Measurements from ENCODE around the gene MED27. TPM values are rescaled to one million over a fixed set of nuclear protein-coding genes. Genes with fewer than 3 reads are reported as not detected.
A peak's percentile ranks its signal among the peaks of the same experiment; 100 is the strongest.

Gene MED27
- total RNA-seq, 1 experiment from 2014 or later: 24.4 TPM

DNA sequence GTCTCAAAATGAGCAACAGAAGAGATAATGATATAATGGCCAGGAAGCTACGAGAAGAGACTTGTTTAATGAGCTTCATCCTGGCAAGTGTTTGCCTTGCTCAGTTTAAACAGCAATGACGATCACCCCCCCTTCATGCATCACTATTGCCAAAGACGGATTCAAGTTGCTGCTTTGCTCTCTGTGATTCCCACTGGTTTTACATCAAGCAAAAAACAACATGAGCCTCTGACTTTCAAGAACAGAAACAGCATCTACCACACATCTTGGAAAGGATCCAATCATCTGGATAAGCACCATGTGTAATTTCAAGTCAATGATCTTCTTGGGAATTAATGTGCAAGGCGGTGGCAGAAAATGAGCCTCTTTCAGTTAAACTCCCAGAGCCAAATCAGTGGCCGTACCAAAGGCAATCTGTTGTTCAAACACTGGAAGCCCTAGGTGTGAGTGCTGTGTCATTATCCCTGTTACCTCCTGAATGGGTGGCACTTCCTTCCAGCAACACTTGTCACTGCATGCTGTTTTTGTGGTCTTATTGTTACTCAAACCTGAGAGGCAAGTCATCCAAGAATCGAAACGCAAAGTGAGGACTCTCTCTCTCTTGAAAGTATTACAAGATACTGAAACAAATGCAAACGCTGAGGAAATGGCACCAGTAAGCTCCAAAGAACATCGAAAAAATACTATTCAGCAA is 72.8 kb downstream of the MED27 start:
- intact Hi-C loops (cut with micrococcal nuclease; ENCODE audit: unreplicated experiment): no loop called here
- ChIA-PET POLR2A (interaction anchor here (1.1 kb wide), 1 partner anchor 12 kb away, joined by 3 read pairs; no protein-coding TSS in a partner anchor), CTCF (no interaction called here)
- no peak for ATAC-seq
- H3K27ac ChIP-seq (ENCODE audit: low read length): peak overlapping the region; percentile 82
- TF ChIP-seq REST (IDR thresholded peaks at IDR 0.05; ENCODE audit: insufficient read depth in 1 of 2, low read depth in 2 of 2, low read length in 1 of 2) (no peak), TCF7L2 (IDR thresholded peaks at IDR 0.05; ENCODE audit: low read depth, low read length) (no peak), POLR2AphosphoS5 (IDR thresholded peaks at IDR 0.05; ENCODE audit: low read depth, low read length) (no peak), SIN3A (IDR thresholded peaks at IDR 0.05; ENCODE audit: borderline replicate concordance, insufficient read depth, low read depth, low read length) (no peak)
- TF ChIP-seq, protein P1, sequence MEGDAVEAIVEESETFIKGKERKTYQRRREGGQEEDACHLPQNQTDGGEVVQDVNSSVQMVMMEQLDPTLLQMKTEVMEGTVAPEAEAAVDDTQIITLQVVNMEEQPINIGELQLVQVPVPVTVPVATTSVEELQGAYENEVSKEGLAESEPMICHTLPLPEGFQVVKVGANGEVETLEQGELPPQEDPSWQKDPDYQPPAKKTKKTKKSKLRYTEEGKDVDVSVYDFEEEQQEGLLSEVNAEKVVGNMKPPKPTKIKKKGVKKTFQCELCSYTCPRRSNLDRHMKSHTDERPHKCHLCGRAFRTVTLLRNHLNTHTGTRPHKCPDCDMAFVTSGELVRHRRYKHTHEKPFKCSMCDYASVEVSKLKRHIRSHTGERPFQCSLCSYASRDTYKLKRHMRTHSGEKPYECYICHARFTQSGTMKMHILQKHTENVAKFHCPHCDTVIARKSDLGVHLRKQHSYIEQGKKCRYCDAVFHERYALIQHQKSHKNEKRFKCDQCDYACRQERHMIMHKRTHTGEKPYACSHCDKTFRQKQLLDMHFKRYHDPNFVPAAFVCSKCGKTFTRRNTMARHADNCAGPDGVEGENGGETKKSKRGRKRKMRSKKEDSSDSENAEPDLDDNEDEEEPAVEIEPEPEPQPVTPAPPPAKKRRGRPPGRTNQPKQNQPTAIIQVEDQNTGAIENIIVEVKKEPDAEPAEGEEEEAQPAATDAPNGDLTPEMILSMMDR (IDR thresholded peaks at IDR 0.05): no peak
- no TSS peak for BruUV-seq (replicated peaks)
- peaks cover 2% of the 10 kb centered on the region; the same call in 1 of the 2 replicates for H3K36me3 ChIP-seq (ENCODE audit: control insufficient read depth, insufficient read depth, low read length)
- H3K4me1 ChIP-seq (ENCODE audit: control insufficient read depth, insufficient read depth, low read length): peaks cover 26% of the 10 kb centered on the region
- no peaks in the 10 kb centered on the region for H3K27me3 ChIP-seq (ENCODE audit: control insufficient read depth, insufficient read depth, low read length)
- in situ Hi-C loops (cut with HindIII; ENCODE audit: low pct_unique_long_range_greater_than_20kb, low sequenced_read_pairs): no loop called here
- no peak for DNase-seq (ENCODE audit: low read depth, low spot score)
- no peak overlapping the region for H3K4me3 ChIP-seq (ENCODE audit: low read depth in 2 of 2, low read length in 2 of 2)
- H3K9me3 ChIP-seq (ENCODE audit: control insufficient read depth, insufficient read depth, low read depth, low read length): no peaks in the 10 kb centered on the region

GRCh38 chr9:132005899-132006298 is 73.8 kb downstream of the MED27 start:
- in situ Hi-C loops (cut with HindIII; ENCODE audit: low pct_unique_long_range_greater_than_20kb, low sequenced_read_pairs): no loop called here
- Histone ChIP-seq H3K9me3 (ENCODE audit: control insufficient read depth, insufficient read depth, low read depth, low read length) (no peaks in the 10 kb centered on the region; the same call in 1 of the 2 replicates), H3K36me3 (ENCODE audit: control insufficient read depth, insufficient read depth, low read length) (no peaks in the 10 kb centered on the region), H3K27ac (ENCODE audit: low read length) (no peak overlapping the region), H3K4me3 (ENCODE audit: low read depth in 2 of 2, low read length in 2 of 2) (no peak overlapping the region), H3K27me3 (ENCODE audit: control insufficient read depth, insufficient read depth, low read length) (no peaks in the 10 kb centered on the region), H3K4me1 (ENCODE audit: control insufficient read depth, insufficient read depth, low read length) (peaks cover 24% of the 10 kb centered on the region)
- POLR2A ChIA-PET: no interaction called here
- ATAC-seq: no peak
- CTCF ChIA-PET: interaction anchor here (0.7 kb wide), 1 partner anchor 133 kb away, joined by 3 read pairs; no protein-coding TSS in a partner anchor
- no TSS peak for BruUV-seq (replicated peaks)
- no peak for TF ChIP-seq REST (IDR thresholded peaks at IDR 0.05; ENCODE audit: insufficient read depth in 1 of 2, low read depth in 2 of 2, low read length in 1 of 2)
- TF ChIP-seq TCF7L2 (IDR thresholded peaks at IDR 0.05; ENCODE audit: low read depth, low read length): no peak
- TF ChIP-seq POLR2AphosphoS5 (IDR thresholded peaks at IDR 0.05; ENCODE audit: low read depth, low read length): no peak
- no peak for TF ChIP-seq SIN3A (IDR thresholded peaks at IDR 0.05; ENCODE audit: borderline replicate concordance, insufficient read depth, low read depth, low read length)
- TF ChIP-seq, protein P1 (IDR thresholded peaks at IDR 0.05): no peak
- intact Hi-C loops (cut with micrococcal nuclease; ENCODE audit: unreplicated experiment): no loop called here
- no peak for DNase-seq (ENCODE audit: low read depth, low spot score)

Measured in Panc1 (cell line).